BJ (cell line): ENCODE results near the gene PSMB10. TPM values are rescaled to one million over a fixed set of nuclear protein-coding genes. Genes with fewer than 3 reads are reported as not detected.
"Not testable (repeated sequence)": the region's sequence is repeated elsewhere in the genome, so short reads cannot be mapped to it uniquely, and the experiment has no call there.

Experiments
- CTCF ChIA-PET: fragments of 350-600 bp; formaldehyde crosslinking; extraction: SDS; loops from one replicate; lab custom pipeline; 2021; ENCODE audit warnings: antibody characterized with exemption, inconsistent platforms; lab: Yijun Ruan, JAX
- POLR2A ChIA-PET: fragments of 300-600 bp; sonication (Branson Sonifier 250); formaldehyde crosslinking; extraction: SDS; loops from one replicate; lab custom pipeline; 2021; ENCODE audit warnings: antibody characterized with exemption; lab: Charles Lee
- DNase-seq: peaks from one replicate; pipeline ENCODE4 v3.0.0-alpha.2; 2011; ENCODE audit warnings: low read depth
- H3K27me3 ChIP-seq: 2 replicates; pipeline ENCODE4 v1.6.0; 2011; ENCODE audit warnings: low read length; ENCODE audit not compliant: control insufficient read depth, insufficient read depth
- H3K36me3 ChIP-seq: 2 replicates; pipeline ENCODE4 v1.5.1; 2011; ENCODE audit warnings: low read length; ENCODE audit not compliant: control insufficient read depth, insufficient read depth
- H3K4me3 ChIP-seq: 2 replicates; pipeline ENCODE4 v1.5.1; 2011; ENCODE audit warnings: low read depth, mild to moderate bottlenecking, control low read depth, low read length
- polyA plus RNA-seq: library from polyadenylated mRNA; depleted of rRNA; stranded (reverse); fragments of >200 nt; gene quantifications from 2 replicates; pipeline ENCODE4 v1.2.3, GENCODE V29; 2011
- TF ChIP-seq, protein P1 (sequence below): IDR thresholded peaks from 2 replicates; pipeline ENCODE4 v1.5.1; 2011; ENCODE audit warnings: low read depth, mild to moderate bottlenecking, control low read depth, inconsistent platforms, low read length, moderate library complexity; ENCODE audit not compliant: insufficient read depth

The PSMB10 gene
- polyA plus RNA-seq, 1 experiment: 29.1 TPM

- POLR2A ChIA-PET: interaction anchor here (0.6 kb wide), 1 partner anchor 19 kb away, joined by 3 read pairs; no protein-coding TSS in a partner anchor
- TF ChIP-seq, protein P1, sequence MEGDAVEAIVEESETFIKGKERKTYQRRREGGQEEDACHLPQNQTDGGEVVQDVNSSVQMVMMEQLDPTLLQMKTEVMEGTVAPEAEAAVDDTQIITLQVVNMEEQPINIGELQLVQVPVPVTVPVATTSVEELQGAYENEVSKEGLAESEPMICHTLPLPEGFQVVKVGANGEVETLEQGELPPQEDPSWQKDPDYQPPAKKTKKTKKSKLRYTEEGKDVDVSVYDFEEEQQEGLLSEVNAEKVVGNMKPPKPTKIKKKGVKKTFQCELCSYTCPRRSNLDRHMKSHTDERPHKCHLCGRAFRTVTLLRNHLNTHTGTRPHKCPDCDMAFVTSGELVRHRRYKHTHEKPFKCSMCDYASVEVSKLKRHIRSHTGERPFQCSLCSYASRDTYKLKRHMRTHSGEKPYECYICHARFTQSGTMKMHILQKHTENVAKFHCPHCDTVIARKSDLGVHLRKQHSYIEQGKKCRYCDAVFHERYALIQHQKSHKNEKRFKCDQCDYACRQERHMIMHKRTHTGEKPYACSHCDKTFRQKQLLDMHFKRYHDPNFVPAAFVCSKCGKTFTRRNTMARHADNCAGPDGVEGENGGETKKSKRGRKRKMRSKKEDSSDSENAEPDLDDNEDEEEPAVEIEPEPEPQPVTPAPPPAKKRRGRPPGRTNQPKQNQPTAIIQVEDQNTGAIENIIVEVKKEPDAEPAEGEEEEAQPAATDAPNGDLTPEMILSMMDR: no peak
Measured at GRCh38 chr16:67917140-67917851, 19.4 kb downstream of the PSMB10 start.

DNA sequence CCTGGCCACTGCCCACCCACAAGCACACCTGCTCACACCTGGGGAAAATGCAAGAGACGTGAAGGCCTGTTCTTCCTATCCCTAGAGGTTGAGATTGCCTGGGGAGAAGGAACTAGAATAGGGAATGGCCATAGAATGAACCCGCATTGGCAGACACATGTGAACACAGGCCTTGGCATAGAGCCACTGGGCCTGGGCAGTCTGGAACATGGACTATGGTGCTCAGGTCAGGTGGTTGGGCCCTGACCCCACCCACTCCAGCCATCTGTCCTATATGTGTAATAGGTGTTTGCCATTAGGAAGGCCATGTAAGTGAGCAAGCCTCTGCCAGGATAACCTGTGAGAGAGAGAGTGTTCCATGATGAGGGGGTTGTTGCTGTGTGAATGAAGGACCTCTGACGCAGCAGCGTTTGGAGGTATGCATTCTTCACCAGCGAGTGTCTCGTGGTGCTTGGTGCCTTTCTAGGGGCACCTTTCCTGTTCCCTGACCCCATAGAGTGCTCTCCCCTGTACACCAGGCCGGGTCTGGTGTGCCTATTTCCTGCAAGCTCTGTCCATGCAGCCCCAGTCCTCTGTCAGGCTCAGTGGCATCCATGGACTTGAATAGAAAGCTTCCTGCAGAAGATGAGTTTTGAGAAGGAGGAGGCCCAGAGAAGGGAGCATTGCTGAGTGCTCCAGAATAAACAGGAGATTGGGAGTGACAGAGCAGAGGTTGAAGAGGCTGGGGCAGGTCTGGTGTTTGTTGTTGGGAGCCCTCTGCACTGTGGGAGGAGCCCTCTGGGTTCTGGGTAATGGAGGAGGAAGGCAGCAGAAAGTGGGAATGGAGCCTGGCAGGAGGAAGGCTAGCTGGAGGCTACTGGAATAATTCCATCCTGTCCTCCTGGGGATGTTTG, 20.6 kb downstream of the PSMB10 start:
- ChIA-PET POLR2A (no interaction called here), CTCF (interaction anchor here (1.0 to 3.7 kb wide), 5 partner anchors 9 to 100 kb away, joined by 3 to 18 read pairs (median 6); partner anchors contain the start of gene NRN1L)
- TF ChIP-seq, protein P1: no peak
- no peak overlapping the region for H3K4me3 ChIP-seq
- H3K36me3 ChIP-seq: peaks cover 9% of the 10 kb centered on the region
- H3K27me3 ChIP-seq: no peaks in the 10 kb centered on the region
- DNase-seq: no peak

More at GRCh38 chr16:67917140-67917851, 19.4 kb downstream of the PSMB10 start:
- H3K36me3 ChIP-seq: peaks cover 9% of the 10 kb centered on the region
- H3K27me3 ChIP-seq: no peaks in the 10 kb centered on the region
- CTCF ChIA-PET: interaction anchor here (0.6 to 3.9 kb wide), 6 partner anchors 11 to 245 kb away, joined by 4 to 19 read pairs (median 7); partner anchors contain the start of gene NRN1L
- no peak for DNase-seq
- H3K4me3 ChIP-seq: no peak overlapping the region

DNA sequence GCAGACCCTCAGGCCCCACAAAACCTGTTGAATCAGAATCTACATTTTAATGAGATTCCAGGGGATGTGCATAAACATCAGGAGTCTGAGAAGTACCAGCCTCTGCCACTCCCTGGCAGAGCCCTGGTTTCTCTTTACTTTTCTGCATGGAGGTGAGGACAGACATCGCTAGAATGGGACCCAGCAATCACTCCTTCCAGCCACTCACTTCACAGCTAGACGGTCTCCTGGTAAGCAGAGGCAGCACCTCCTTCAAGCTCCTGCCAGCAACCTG, 21.2 kb downstream of the PSMB10 start:
- POLR2A ChIA-PET: not testable (repeated sequence)

DNA sequence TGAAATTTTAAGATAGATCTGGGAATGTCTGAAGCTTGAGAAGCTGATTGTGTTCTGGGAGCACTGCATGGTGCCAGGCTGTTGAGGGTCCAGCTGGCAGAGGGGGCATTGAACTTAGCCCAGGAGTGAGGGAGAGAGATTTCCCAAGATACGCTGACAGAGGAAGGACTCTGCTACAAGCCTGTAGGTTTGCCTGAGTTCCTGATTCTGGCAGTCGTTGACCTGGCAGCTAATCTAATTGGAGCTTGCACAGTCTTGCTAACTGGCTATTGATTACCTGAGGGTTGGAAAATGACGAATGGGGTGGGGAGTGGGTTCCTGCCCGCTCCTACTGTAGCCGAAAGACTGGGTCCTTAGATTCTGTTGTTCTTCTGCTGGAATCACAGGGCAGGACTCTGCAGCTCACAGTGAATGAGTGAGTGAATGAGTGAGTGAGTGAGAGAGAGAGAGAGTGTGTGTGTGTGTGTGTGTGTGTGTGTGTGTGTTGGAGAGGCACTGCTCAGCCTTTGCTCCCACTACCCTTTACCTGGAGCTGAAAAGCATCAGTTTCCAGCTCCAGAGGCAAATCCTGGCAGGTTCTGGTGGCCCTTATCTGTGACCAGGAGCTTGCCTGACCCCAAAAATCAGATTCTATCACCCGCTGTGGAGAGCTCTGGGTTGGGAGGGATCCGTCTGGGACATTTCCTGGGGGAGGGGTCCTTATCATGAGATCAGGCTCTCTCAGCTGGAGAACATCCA, 21.7 kb downstream of the PSMB10 start:
- no peaks in the 10 kb centered on the region for H3K27me3 ChIP-seq
- peaks cover 11% of the 10 kb centered on the region for H3K36me3 ChIP-seq
- DNase-seq: no peak
- TF ChIP-seq, protein P1: no peak
- ChIA-PET CTCF (interaction anchor here (1.0 to 3.7 kb wide), 6 partner anchors 10 to 242 kb away, joined by 3 to 18 read pairs (median 6); partner anchors contain the start of gene NRN1L), POLR2A (no interaction called here)
- H3K4me3 ChIP-seq: no peak overlapping the region

More for the DNA sequence above, 21.2 kb downstream of the PSMB10 start:
- H3K27me3 ChIP-seq, DNase-seq, H3K4me3 ChIP-seq: not testable (repeated sequence)
- CTCF ChIA-PET: interaction anchor here (1.0 to 3.7 kb wide), 5 partner anchors 10 to 99 kb away, joined by 3 to 18 read pairs (median 6); partner anchors contain the start of gene NRN1L
- peaks cover 11% of the 10 kb centered on the region for H3K36me3 ChIP-seq

DNA sequence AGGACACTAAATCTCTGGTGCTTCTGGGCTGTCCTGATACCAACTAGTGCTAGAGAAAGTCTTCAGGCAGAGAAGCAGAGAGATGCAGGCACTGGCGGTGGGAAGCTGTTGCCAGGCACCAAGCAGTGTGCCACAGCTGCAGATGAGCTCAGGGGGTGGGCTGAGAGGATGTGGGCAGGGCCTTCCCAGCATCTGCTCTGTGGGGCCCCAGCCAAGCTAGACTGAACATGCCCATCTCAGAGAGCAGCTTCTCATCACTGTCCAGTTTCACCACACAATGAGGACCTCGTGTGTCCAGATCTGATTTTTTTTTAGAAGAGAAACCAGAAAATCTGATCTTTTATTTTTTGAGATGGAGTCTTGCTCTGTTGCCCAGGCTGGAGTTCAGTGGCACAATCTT, 26.5 kb downstream of the PSMB10 start:
- DNase-seq: no peak
- Histone ChIP-seq H3K27me3 (no peaks in the 10 kb centered on the region), H3K36me3 (peaks cover 14% of the 10 kb centered on the region), H3K4me3 (no peak overlapping the region)
- TF ChIP-seq, protein P1: no peak
- ChIA-PET POLR2A (no interaction called here), CTCF (interaction anchor here (0.6 to 5.9 kb wide), 6 partner anchors 13 to 393 kb away, joined by 3 to 32 read pairs (median 4); partner anchors contain the start of genes CTRL and NRN1L)
